Kidney epithelial cell (primary cell): ENCODE results near the gene SCN1A. TPM values are rescaled to one million over a fixed set of nuclear protein-coding genes. Genes with fewer than 3 reads are reported as not detected.
"Not testable (repeated sequence)": the region's sequence is repeated elsewhere in the genome, so short reads cannot be mapped to it uniquely, and the experiment has no call there.

Experiments
- DNase-seq: peaks from one replicate; pipeline ENCODE4 v3.0.0-alpha.2; 2010; ENCODE audit warnings: low read depth
- H3K27me3 ChIP-seq: 2 replicates; pipeline ENCODE4 v1.6.0; 2011; ENCODE audit warnings: low read length; ENCODE audit not compliant: control insufficient read depth, insufficient read depth
- H3K36me3 ChIP-seq: 2 replicates; pipeline ENCODE4 v1.5.1; 2011; ENCODE audit warnings: low read length; ENCODE audit not compliant: control insufficient read depth, insufficient read depth
- H3K4me3 ChIP-seq: 2 replicates; pipeline ENCODE4 v1.5.1; 2011; ENCODE audit warnings: low read depth, mild to moderate bottlenecking, control low read depth, low read length
- CTCF ChIP-seq: IDR thresholded peaks from 2 replicates; pipeline ENCODE4 v1.5.1; 2011; ENCODE audit warnings: mild to moderate bottlenecking, moderate library complexity, low read length, control low read depth, inconsistent platforms; ENCODE audit not compliant: insufficient read depth, poor library complexity, severe bottlenecking
- total RNA-seq: library from RNA; depleted of rRNA; stranded (reverse); fragments of >200 nt; gene quantifications from 2 replicates; pipeline ENCODE4 v1.2.3, GENCODE V29; 2015

SCN1A gene
- total RNA-seq, 1 donor from 2014 or later = not detected

GRCh38 chr2:166000401-166000800 is 127.4 kb downstream of the SCN1A start:
- no peaks in the 10 kb centered on the region for H3K27me3 ChIP-seq
- H3K36me3 ChIP-seq = no peaks in the 10 kb centered on the region
- no peak for DNase-seq
- no peak for TF ChIP-seq CTCF
- no peak overlapping the region for H3K4me3 ChIP-seq

DNA sequence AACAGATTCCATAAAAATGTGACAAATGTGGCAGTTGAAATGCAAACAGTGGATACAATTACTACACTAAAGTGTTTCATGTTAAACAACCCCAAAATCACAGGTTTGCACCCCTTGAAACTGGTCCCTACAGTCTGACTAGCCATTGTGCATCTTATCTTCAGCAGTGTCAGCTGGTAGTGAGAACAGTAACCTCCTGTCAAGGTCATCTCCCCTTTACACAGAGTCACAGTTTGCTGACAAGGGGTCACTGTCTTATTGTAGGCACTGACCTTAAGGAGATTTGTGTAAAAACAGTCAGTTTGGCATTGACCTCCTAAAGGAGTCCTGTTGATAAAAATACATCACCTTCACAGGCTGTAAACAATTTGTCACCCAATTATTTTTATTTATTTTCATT is 137.0 kb downstream of the SCN1A start:
- DNase-seq = no peak
- TF ChIP-seq CTCF = no peak
- H3K4me3 ChIP-seq = no peak overlapping the region
- no peaks in the 10 kb centered on the region for H3K27me3 ChIP-seq
- H3K36me3 ChIP-seq = no peaks in the 10 kb centered on the region

- TF ChIP-seq CTCF = no peak
- H3K27me3 ChIP-seq = no peaks in the 10 kb centered on the region
- no peak for DNase-seq
- no peak overlapping the region for H3K4me3 ChIP-seq
- H3K36me3 ChIP-seq = no peaks in the 10 kb centered on the region
These were observed 138.0 kb downstream of the SCN1A start for GRCh38 chr2:165989851-165990250.

DNA sequence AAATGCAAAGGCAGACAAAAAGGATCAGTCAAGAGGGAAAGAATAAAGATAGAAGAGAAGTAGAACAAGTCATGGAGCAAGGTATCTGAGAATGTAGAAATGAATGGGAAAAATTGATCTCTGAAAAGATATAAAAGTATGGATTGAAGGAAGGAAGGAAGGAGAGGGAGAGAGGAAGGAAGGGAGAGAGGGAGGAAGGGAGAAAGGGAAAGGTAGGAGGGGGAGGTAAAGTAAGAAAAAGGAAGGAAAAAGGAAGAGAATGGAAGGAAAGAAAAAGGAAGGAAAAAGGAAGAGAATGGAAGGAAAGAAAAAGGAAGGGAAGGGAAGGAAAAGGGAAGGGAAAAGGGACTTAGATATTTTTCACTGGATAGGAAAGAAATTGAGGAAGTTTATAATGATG is 142.7 kb downstream of the SCN1A start:
- H3K36me3 ChIP-seq = no peaks in the 10 kb centered on the region
- no peak for TF ChIP-seq CTCF
- DNase-seq = no peak
- H3K27me3 ChIP-seq = no peaks in the 10 kb centered on the region
- no peak overlapping the region for H3K4me3 ChIP-seq

GRCh38 chr2:165972161-165972560 is 155.7 kb downstream of the SCN1A start:
- H3K4me3 ChIP-seq, DNase-seq, H3K36me3 ChIP-seq, H3K27me3 ChIP-seq: not testable (repeated sequence)

- H3K27me3 ChIP-seq = no peaks in the 10 kb centered on the region
- no peak for TF ChIP-seq CTCF
- no peaks in the 10 kb centered on the region for H3K36me3 ChIP-seq
- no peak overlapping the region for H3K4me3 ChIP-seq
- DNase-seq = no peak
These were observed 157.2 kb downstream of the SCN1A start for GRCh38 chr2:165970663-165971062.
